Right renal cortex interstitium (tissue), 3 donors: ENCODE measurements around the gene HNRNPH1. TPM values are rescaled to one million over a fixed set of nuclear protein-coding genes. Genes with fewer than 3 reads are reported as not detected.

Experiments
- DNase-seq, 3 donors: peaks; one replicate each; pipeline ENCODE4 v3.0.0-alpha.2; 2013; ENCODE audit warnings: low read depth in 3 of 3, low spot score in 2 of 3
- polyA plus RNA-seq, 3 donors: library from polyadenylated mRNA; unstranded; fragments of 120-200 nt; gene quantifications; one replicate each; pipeline ENCODE4 v1.2.1, GENCODE V29; 2013; ENCODE audit not compliant: insufficient read length in 3 of 3

HNRNPH1 gene
- polyA plus RNA-seq, 3 donors = 834 to 1,008 (median 916) TPM

- no peak for DNase-seq
Measured at GRCh38 chr5:179623906-179624741, 653 bp upstream of the HNRNPH1 start.

DNA sequence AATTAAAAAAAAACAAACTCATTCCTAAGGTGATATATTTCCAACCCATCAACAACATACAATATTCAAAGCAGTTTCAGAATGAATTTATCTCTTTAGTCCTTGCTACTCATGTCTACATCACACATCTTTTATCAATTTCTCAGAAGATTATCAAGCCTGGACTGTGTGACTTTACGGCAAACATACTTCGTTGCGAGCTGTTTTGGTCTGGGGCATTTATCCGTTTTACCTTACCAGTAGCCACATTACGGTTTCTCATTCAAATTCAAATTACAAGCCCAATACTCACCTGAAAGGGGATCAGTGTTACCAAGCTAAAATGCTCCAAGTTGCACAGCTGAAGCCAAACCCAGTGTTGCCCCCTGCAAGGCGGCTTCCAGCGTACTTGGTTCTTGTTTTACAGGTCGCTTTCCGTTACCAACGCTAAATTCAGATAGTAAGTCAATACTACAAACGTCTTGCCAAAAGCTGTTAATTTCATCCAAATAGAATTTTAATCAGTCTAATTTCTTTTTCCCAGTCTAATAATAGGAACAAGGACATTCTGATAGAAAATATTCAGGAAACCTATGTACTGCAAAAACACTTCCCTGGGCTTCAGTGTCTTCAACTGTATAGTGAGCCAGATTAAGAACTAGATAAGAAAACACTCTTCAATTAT, 1.8 kb downstream of the HNRNPH1 start:
- no peak for DNase-seq

- no peak for DNase-seq
Measured at GRCh38 chr5:179620703-179621350, 2.6 kb downstream of the HNRNPH1 start.

DNA sequence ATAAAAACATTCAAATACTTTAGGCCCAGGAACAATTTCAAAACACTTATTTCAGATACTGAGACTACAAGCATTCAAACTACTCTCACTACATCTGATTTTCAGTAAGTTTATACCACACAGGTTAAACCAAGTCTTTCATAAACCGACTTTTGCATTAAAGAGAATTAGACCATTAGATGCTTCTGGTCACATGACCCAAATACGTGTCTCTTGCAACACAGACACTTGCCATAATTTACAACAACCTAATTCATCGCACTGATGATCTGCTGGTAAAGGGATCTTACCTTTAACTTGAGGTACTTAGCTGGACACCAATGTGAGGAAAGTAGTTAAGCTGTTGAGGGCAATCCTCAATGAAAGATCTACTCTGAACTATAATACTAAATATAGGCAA, 3.2 kb downstream of the HNRNPH1 start:
- no peak for DNase-seq

GRCh38 chr5:179619776-179620175, 3.7 kb downstream of the HNRNPH1 start:
- DNase-seq = no peak

DNA sequence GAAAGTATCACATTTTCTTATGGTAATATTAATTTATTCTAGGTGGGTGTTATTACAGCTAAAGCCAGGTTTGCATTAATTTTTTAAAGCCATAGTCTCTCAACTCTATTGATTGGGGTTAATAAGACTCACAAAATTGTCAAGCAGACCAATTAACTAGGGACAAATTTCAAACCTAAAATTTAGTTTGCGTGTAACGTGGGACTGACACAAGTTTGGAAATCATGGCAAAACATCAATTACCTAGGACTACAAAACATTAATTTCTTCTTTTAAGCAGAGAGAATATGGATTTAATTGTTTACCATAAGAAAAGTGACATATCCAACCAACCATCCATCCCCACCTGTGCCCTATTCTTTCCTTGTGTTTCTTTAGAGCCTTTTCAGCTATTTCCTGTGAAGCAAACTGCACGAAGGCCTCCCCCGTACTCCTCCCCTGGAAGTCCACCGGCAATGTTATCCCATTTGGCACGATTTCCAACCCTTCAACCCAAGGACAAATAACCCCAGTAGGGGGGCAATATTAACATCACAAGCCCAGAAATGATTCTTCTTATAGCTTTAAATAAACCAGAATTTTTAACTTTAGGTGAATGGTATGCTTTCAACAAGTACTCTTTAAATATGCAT, 4.4 kb downstream of the HNRNPH1 start:
- no peak for DNase-seq

DNA sequence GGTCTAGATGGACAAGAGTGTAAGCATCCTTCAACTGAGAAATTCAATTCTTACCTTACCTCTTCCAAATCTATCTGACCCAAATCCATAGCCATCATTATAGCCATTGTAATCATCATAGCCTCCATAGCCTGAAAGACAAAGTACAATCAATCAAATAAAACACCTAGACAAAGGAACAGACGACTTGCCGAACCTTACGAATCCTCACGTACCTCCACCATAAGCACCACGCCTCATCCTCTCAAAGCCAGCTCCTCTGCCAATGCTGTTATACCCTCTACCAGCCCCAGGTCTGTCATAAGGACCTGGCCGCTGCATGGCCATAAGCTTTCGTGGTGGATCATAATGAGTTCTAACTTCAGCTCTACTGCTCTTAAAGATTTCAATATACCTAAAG, 5.5 kb downstream of the HNRNPH1 start:
- DNase-seq = no peak

DNA sequence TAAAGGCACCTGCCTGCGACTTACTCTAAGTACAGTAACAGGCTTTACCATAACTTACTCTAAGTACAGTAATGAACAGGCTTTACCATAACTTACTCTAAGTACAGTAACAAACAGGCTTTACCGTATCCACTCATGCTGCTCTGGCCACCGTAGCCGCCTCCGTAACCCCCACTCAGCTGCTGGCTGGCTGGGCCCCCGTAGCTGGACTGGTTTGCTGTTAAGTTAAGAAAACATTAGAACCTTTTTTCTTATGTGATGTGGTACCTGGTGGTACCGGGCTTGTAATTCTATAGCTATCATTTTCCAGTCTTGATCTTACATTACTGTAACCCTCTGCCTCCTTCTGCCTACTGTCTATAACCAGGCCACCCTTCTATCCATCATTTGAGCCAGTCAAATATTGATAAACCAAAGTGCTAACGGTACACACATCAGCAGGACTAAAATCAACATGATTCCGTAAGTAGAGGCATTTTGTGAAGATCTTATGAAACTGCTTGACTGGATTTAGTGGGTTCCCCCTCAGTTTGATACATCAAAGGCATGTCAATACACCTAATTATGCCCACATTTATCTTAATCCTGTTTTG, 7.4 kb downstream of the HNRNPH1 start:
- no peak for DNase-seq

DNA sequence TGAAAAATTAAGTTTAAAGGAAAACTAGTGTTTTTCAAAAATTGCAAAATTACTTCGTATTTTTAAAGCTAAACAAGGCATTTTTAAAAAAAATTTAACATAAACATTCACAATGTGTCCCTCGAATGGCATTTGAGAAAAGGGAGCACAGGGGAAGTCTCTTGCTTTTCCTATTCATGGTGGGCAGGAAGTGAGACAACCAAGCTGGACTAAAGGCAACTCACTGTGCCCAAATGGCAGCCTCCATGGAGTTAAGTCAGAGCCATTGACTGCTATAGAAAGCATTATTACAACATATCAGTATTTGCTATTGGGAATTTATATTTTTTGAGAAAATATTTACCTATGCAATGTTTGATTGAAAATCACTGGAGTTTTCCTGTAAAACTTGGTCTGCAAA, 8.3 kb downstream of the HNRNPH1 start:
- DNase-seq = no peak

DNA sequence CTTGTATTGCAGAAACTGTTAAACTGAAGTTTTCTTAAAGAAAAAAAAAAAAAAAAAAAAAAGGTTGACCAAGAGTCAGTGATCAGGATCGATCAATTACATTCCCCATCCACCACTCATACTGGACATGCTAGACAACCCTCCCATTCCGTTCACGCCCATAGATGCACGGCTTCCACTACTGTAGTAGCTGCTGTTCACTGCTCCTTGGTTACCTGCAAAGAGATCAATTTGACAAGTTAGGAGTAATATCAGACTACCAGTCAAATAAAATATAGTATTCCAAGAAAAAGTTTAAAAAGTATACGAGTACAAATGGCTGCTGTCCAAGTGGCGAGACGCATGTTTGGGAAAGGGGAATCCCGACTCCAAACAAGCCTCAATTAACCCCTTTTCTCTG, 8.7 kb downstream of the HNRNPH1 start:
- DNase-seq = no peak

- no peak for DNase-seq
Measured at GRCh38 chr5:179613460-179614071, 9.9 kb downstream of the HNRNPH1 start.

- DNase-seq = no peak
Measured at GRCh38 chr5:179612577-179613459, 10.7 kb downstream of the HNRNPH1 start.

DNA sequence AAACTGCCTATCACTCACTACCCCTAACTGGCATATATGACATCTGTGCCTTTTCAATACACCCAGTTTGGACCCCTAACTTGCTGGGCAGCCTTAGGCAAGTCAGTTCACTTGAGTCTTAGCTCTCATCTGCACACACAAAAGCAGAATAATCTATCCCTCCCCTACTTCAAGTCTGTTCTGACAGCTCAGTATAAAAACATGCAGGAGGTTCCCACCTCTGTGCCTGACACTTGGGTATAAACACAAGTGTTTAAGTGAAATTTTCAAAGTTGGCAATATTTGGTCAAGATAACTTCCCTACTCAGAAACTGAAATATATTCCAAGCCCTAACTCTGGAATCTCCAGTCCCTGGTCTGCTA, 12.6 kb downstream of the HNRNPH1 start:
- no peak for DNase-seq

- no peak for DNase-seq
Measured at GRCh38 chr5:179610109-179610902, 13.2 kb downstream of the HNRNPH1 start.

DNA sequence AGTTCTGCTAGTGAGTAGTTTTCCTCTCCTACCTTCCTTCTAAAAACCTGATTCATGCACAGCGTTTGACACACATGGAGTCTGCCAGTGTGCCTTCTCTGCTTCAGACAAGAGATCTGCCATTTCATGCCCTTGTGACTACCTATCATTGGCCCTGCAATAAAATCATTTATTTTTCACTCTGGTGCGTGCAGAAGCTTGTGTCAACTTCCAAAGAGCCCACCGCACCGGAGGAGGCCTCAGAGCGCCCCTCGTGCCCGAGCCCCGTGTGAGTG, 13.7 kb downstream of the HNRNPH1 start:
- DNase-seq = no peak

- no peak for DNase-seq
Measured at GRCh38 chr5:179608131-179608581, 15.3 kb downstream of the HNRNPH1 start.

DNA sequence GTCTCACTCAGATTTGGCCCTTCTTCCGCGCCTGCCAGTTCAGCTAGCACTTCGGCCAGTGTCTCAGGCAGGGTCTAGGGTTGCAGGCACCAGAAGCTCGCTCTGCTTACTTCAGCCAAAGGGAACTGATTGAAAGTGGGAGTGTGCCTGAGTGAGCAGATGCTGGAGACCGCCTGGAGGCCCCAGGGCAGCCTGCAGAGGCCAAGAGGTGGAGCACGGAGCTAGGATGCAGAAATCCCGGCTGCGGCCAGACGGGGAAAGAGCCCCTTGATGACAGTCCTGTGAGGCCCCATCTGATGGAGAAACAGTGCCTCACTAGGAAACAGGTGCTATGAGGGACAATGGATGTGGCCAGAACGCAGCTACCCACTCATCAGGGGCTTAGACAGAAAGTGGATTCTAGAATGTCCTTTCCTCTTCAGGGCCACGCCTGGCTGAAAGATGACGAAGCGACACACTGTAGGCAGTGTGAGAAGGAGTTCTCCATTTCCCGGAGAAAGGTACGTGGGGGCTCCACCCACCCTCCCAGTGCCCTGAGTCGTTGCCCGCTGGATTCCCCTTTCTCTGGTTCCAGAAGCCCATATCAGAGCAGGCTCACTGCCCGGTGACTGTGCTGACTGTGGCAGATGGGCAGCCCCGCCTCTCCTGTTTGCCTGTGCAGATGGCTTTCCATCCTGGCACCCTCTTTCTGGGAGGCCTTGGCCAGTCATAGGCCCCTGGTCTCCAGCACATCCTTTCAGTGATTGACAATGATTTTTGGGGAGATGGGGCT, 16.1 kb downstream of the HNRNPH1 start:
- no peak for DNase-seq

GRCh38 chr5:179606910-179607159, 16.6 kb downstream of the HNRNPH1 start:
- DNase-seq = no peak
